Measurements from ENCODE around the gene PVALEF. TPM values are rescaled to one million over a fixed set of nuclear protein-coding genes. Genes with fewer than 3 reads are reported as not detected.
"Not testable (repeated sequence)": the region's sequence is repeated elsewhere in the genome, so short reads cannot be mapped to it uniquely, and the experiment has no call there.

Gene PVALEF
- total RNA-seq, 1 donor from 2014 or later = not detected

GRCh38 chr17:81151278-81151677 lies 14.0 kb upstream of the PVALEF start:
- H3K27me3 ChIP-seq (ENCODE audit: control insufficient read depth, insufficient read depth, low read length) = peaks cover 17% of the 10 kb centered on the region
- H3K36me3 ChIP-seq (ENCODE audit: control insufficient read depth, insufficient read depth, low read length) = no peaks in the 10 kb centered on the region
- TF ChIP-seq, protein P1, sequence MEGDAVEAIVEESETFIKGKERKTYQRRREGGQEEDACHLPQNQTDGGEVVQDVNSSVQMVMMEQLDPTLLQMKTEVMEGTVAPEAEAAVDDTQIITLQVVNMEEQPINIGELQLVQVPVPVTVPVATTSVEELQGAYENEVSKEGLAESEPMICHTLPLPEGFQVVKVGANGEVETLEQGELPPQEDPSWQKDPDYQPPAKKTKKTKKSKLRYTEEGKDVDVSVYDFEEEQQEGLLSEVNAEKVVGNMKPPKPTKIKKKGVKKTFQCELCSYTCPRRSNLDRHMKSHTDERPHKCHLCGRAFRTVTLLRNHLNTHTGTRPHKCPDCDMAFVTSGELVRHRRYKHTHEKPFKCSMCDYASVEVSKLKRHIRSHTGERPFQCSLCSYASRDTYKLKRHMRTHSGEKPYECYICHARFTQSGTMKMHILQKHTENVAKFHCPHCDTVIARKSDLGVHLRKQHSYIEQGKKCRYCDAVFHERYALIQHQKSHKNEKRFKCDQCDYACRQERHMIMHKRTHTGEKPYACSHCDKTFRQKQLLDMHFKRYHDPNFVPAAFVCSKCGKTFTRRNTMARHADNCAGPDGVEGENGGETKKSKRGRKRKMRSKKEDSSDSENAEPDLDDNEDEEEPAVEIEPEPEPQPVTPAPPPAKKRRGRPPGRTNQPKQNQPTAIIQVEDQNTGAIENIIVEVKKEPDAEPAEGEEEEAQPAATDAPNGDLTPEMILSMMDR (IDR thresholded peaks at IDR 0.05; ENCODE audit: insufficient read depth, low read length, poor library complexity, severe bottlenecking) = no peak
- DNase-seq (ENCODE audit: low read depth) = no peak
- no peak overlapping the region for H3K4me3 ChIP-seq (ENCODE audit: low read depth, low read length)

- no peak overlapping the region for H3K4me3 ChIP-seq (ENCODE audit: low read depth, low read length)
- no peaks in the 10 kb centered on the region for H3K36me3 ChIP-seq (ENCODE audit: control insufficient read depth, insufficient read depth, low read length)
- peaks cover 17% of the 10 kb centered on the region for H3K27me3 ChIP-seq (ENCODE audit: control insufficient read depth, insufficient read depth, low read length)
- TF ChIP-seq, protein P1 (IDR thresholded peaks at IDR 0.05; ENCODE audit: insufficient read depth, low read length, poor library complexity, severe bottlenecking) = no peak
- DNase-seq (ENCODE audit: low read depth) = no peak
Observed at GRCh38 chr17:81152288-81152828, 12.9 kb upstream of the PVALEF start.

DNA sequence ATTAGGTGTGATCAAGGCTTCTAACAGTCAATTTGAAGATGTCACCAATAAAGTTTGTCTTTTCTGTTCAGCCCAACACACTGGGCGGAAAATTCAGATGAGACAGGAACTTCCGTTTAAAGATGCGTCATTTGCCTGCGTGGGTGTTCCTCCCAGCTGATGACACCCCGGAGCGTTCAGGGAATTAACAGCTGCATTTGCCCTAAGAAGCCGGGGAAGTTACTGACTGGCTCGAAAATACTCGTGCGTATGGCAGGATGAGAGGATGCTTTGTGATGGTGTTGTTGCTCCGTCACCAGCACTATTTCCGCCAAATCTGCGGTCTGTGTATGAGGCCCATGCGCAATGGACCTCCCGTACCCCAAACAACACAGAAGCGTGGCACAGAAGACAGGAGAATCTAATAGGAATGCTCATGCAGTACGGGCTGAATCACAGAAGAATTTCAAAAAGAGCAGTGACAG lies 11.9 kb upstream of the PVALEF start:
- TF ChIP-seq, protein P1 (IDR thresholded peaks at IDR 0.05; ENCODE audit: insufficient read depth, low read length, poor library complexity, severe bottlenecking) = no peak
- Histone ChIP-seq H3K27me3 (ENCODE audit: control insufficient read depth, insufficient read depth, low read length) (peaks cover 26% of the 10 kb centered on the region), H3K36me3 (ENCODE audit: control insufficient read depth, insufficient read depth, low read length) (no peaks in the 10 kb centered on the region), H3K4me3 (ENCODE audit: low read depth, low read length) (no peak overlapping the region)
- DNase-seq (ENCODE audit: low read depth) = no peak

DNA sequence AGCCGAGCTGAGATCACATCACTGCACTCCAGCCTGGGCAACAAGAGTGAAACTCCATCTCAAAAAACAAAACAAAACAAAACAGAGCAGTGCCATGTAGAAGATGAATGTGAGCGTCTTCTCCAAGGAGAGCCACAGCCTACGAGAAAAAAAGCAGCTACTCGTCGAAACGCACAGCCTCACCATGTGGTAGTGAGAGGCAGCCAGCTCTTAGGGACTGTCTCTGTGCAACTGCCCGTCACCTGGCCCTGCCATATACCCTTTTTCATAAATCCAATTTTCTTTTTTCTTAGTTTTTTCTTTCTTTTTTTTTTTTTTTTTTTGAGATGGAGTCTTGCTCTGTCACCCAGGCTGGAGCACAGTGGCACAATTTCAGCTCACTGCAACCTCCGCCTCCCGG lies 11.3 kb upstream of the PVALEF start:
- H3K27me3 ChIP-seq (ENCODE audit: control insufficient read depth, insufficient read depth, low read length) = peaks cover 31% of the 10 kb centered on the region
- not testable (repeated sequence) for H3K4me3 ChIP-seq (ENCODE audit: low read depth, low read length); DNase-seq (ENCODE audit: low read depth); H3K36me3 ChIP-seq (ENCODE audit: control insufficient read depth, insufficient read depth, low read length)

DNA sequence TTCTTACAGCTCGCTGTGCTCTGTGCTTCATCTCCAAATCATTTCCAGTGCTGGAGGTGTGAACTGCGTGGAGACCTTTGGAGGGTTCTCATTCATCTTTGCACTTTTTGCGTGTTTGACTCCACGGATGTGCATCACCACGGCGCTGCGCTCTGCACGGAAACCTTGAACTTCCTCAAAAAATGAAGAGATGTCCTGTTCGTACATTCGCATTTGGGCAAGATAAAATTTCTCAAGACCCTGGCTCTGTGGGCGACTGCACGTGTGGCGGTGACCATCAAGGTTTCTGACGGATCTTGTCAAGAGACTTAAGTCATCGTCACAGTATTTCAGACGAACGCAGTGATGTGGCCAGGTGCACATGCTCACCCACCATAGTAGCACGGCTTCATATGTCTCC lies 10.3 kb upstream of the PVALEF start:
- no peak overlapping the region for H3K4me3 ChIP-seq (ENCODE audit: low read depth, low read length)
- TF ChIP-seq, protein P1 (IDR thresholded peaks at IDR 0.05; ENCODE audit: insufficient read depth, low read length, poor library complexity, severe bottlenecking) = no peak
- DNase-seq (ENCODE audit: low read depth) = no peak
- H3K36me3 ChIP-seq (ENCODE audit: control insufficient read depth, insufficient read depth, low read length) = no peaks in the 10 kb centered on the region
- H3K27me3 ChIP-seq (ENCODE audit: control insufficient read depth, insufficient read depth, low read length) = peaks cover 33% of the 10 kb centered on the region

DNA sequence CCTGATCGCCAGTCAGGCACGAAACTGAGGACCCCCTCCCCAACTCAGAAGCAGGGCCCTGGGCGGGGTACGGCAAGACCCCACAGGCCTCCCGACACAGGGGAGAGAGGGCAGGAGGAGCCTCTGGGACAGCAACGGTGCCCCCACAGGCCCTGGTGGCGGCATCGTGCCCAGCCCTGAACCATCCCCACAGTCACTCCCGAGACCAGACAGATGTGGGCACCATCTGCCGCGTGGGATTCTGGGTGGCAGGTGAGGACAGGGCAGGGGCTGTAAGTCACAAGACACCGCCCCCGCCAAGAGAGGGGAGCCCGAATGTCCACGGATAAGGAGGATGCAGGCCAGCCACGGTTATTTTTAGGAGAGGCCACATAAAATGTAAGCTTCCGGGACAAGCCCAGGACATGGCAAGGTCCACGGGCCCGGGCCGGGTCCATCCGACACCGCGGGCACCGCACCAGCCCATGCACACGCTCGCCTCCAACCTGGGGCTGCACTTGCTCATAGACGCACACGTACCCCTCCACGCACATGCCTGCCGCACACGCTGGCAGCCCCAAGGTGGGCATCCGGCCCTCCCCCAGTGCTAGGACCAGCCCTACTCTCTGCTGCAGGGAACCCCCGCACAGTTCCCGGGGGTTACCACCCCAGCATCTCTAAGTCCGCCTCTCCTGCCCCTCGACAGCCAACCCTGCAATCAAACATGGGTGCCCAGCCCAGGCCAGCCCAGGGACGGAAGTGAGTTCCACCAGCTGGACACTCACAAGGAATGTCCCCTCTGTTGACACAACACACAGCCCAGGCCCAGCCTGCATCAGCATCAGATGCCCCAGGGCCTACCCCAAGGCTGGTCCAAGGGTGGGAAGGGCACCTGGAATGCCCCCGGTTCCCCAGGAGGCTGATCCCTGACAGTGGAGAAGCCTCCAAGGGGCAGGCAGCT lies 8.2 kb upstream of the PVALEF start:
- H3K27me3 ChIP-seq (ENCODE audit: control insufficient read depth, insufficient read depth, low read length) = peaks cover 36% of the 10 kb centered on the region
- no peaks in the 10 kb centered on the region for H3K36me3 ChIP-seq (ENCODE audit: control insufficient read depth, insufficient read depth, low read length)
- no peak for DNase-seq (ENCODE audit: low read depth)
- TF ChIP-seq, protein P1 (IDR thresholded peaks at IDR 0.05; ENCODE audit: insufficient read depth, low read length, poor library complexity, severe bottlenecking) = no peak
- no peak overlapping the region for H3K4me3 ChIP-seq (ENCODE audit: low read depth, low read length)

Data from kidney epithelial cell (primary cell).